ENCODE results near the gene TEX55.
"Not testable (repeated sequence)": the region's sequence is repeated elsewhere in the genome, so short reads cannot be mapped to it uniquely, and the experiment has no call there.

DNA sequence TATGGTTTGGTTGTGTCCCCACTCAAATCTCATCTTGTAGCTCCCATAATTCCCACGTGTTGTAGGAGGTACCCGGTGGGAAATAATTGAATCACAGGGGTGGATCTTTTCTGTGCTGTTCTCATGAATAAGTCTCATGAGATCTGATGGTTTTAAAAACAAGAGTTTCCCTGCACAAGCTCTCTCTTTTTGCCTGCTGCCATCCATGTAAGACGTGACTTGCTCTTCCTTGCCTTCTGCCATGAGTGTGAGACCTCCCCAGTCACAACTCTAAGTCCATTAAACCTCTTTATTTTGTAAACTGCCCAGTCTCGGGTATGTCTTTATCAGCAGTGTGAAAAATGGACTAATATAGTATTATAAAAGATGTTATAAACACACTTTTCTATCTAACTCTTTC lies 6.6 kb upstream of the TEX55 start:
- not testable (repeated sequence) for TF ChIP-seq CTCF (IDR thresholded peaks at IDR 0.05); POLR2AphosphoS5 (IDR thresholded peaks at IDR 0.05; ENCODE audit: low read depth, low read length); REST (IDR thresholded peaks at IDR 0.05; ENCODE audit: insufficient read depth in 1 of 2, low read depth in 2 of 2, low read length in 1 of 2); SIN3A (IDR thresholded peaks at IDR 0.05; ENCODE audit: borderline replicate concordance, insufficient read depth, low read depth, low read length)
